SK-N-SH (cell line): ENCODE data around the gene ACTG2. TPM values are rescaled to one million over a fixed set of nuclear protein-coding genes. Genes with fewer than 3 reads are reported as not detected.

Experiments used
- CTCF ChIA-PET: fragments of 300-600, 350-600 bp; formaldehyde crosslinking; extraction: SDS; loops from one replicate; lab custom pipeline; 2021; lab: Yijun Ruan, JAX
- POLR2A ChIA-PET: fragments of 350-600 bp; sonication (Branson Sonifier 250); formaldehyde crosslinking; extraction: SDS; loops from one replicate; lab custom pipeline; 2020; ENCODE audit warnings: antibody characterized with exemption, inconsistent platforms; lab: Yijun Ruan, JAX
- DNase-seq: peaks from one replicate; pipeline ENCODE4 v3.0.0; 2012
- H2AFZ ChIP-seq: fragments of 200-600 bp; sonication (generic); 2 replicates; pipeline ENCODE4 v1.8.1; 2016; ENCODE audit warnings: antibody characterized with exemption, mild to moderate bottlenecking, low read depth
- H3F3A ChIP-seq: fragments of 200-600 bp; sonication (generic); replicated peaks from 2 replicates; pipeline ENCODE3; 2016; ENCODE audit warnings: antibody characterized with exemption, mild to moderate bottlenecking; ENCODE audit not compliant: insufficient read depth
- H3K27ac ChIP-seq, 2 experiments: fragments of 200-500 bp in 1 of 2; fragments of 200-600 bp in 1 of 2; sonication (Bioruptor generic) in 1 of 2; sonication (generic), shearing (Covaris generic) in 1 of 2; 2 replicates each; pipeline versions ENCODE4 v1.5.1 to v1.6.1; 2014 to 2016; ENCODE audit warnings: low read depth in 2 of 2, inconsistent platforms in 1 of 2, low read length in 1 of 2, mild to moderate bottlenecking in 1 of 2, mixed read lengths in 1 of 2
- H3K27me3 ChIP-seq: fragments of 200-600 bp; sonication (generic), shearing (Covaris generic); 2 replicates; pipeline ENCODE4 v1.6.1; 2016; ENCODE audit warnings: mixed run types; ENCODE audit not compliant: insufficient read depth
- H3K36me3 ChIP-seq, 2 experiments: fragments of 200-500 bp in 1 of 2; fragments of 200-600 bp in 1 of 2; sonication (Bioruptor generic) in 1 of 2; sonication (generic) in 1 of 2; replicated peaks in 1 of 2; 2 replicates each; pipeline versions ENCODE3 to v1.5.1; 2014 to 2016; ENCODE audit warnings: low read length in 1 of 2, mild to moderate bottlenecking in 1 of 2; ENCODE audit not compliant: insufficient read depth in 2 of 2, control insufficient read depth in 1 of 2
- H3K4me1 ChIP-seq, 2 experiments: fragments of 200-500 bp in 1 of 2; fragments of 200-600 bp in 1 of 2; sonication (Bioruptor generic) in 1 of 2; sonication (generic), shearing (Covaris generic) in 1 of 2; 2 replicates each; pipeline versions ENCODE4 v1.5.1 to v1.6.1; 2014 to 2016; ENCODE audit warnings: low read depth in 1 of 2, low read length in 1 of 2, mixed run types in 1 of 2; ENCODE audit not compliant: insufficient read depth in 2 of 2, control insufficient read depth in 1 of 2
- H3K4me2 ChIP-seq: fragments of 200-600 bp; sonication (generic), shearing (Covaris generic); 2 replicates; pipeline ENCODE4 v1.6.1; 2017; ENCODE audit warnings: mixed run types
- H3K4me3 ChIP-seq, 2 experiments: fragments of 200-500 bp in 1 of 2; fragments of 200-600 bp in 1 of 2; sonication (Bioruptor generic) in 1 of 2; sonication (generic), shearing (Covaris generic) in 1 of 2; 2 replicates each; pipeline versions ENCODE4 v1.5.1 to v1.8.1; 2014 to 2016; ENCODE audit warnings: low read depth in 2 of 2, inconsistent platforms in 1 of 2, low read length in 1 of 2, mild to moderate bottlenecking in 1 of 2, mixed read lengths in 1 of 2, moderate library complexity in 1 of 2
- H3K79me2 ChIP-seq: fragments of 200-600 bp; sonication (generic); 2 replicates; pipeline ENCODE4 v1.8.1; 2017; ENCODE audit warnings: mild to moderate bottlenecking; ENCODE audit not compliant: insufficient read depth
- H3K9ac ChIP-seq: fragments of 200-600 bp; sonication (generic); 2 replicates; pipeline ENCODE4 v1.6.1; 2017; ENCODE audit warnings: mixed run types
- H3K9me2 ChIP-seq: fragments of 200-600 bp; sonication (generic); 2 replicates; pipeline ENCODE4 v1.6.1; 2017; ENCODE audit warnings: mixed run types
- H3K9me3 ChIP-seq: fragments of 200-600 bp; sonication (generic); 2 replicates; pipeline ENCODE4 v1.6.1; 2017; ENCODE audit warnings: mixed run types, mild to moderate bottlenecking, moderate library complexity
- H4K20me1 ChIP-seq: fragments of 200-600 bp; sonication (generic); 2 replicates; pipeline ENCODE4 v1.6.1; 2017; ENCODE audit warnings: mild to moderate bottlenecking, mixed run types; ENCODE audit not compliant: insufficient read depth
- CHD2 ChIP-seq: fragments of 150-350 bp; IDR thresholded peaks from 2 replicates; pipeline ENCODE4 v1.6.1; 2018; ENCODE audit warnings: low read length; ENCODE audit not compliant: partially characterized antibody
- EP300 ChIP-seq, 2 experiments: IDR thresholded peaks; 2 replicates each; pipeline versions ENCODE4 v1.4.0 to v1.6.1; 2012; ENCODE audit warnings: borderline replicate concordance in 1 of 2, low read depth in 1 of 2, low read length in 1 of 2
- EZH2phosphoT487 ChIP-seq: fragments of 200-600 bp; sonication (generic); IDR thresholded peaks from 2 replicates; pipeline ENCODE4 v1.6.1; 2017; ENCODE audit warnings: low read depth, mixed run types, mild to moderate bottlenecking, antibody characterized with exemption, moderate library complexity, borderline replicate concordance
- FOXJ3 ChIP-seq: sonication (generic); formaldehyde crosslinking; IDR thresholded peaks from 2 replicates; pipeline ENCODE4 v1.5.1; 2020; ENCODE audit warnings: mild to moderate bottlenecking, missing genetic modification reagents
- FOXM1 ChIP-seq: IDR thresholded peaks from 2 replicates; pipeline ENCODE4 v1.4.0; 2012; ENCODE audit warnings: low read depth, mild to moderate bottlenecking
- JUND ChIP-seq: IDR thresholded peaks from 2 replicates; pipeline ENCODE4 v1.4.0; 2012
- MAX ChIP-seq: IDR thresholded peaks from 2 replicates; pipeline ENCODE4 v1.4.0; 2012; ENCODE audit warnings: low read depth
- MEF2A ChIP-seq: IDR thresholded peaks from 2 replicates; pipeline ENCODE4 v1.4.0; 2012; ENCODE audit warnings: low read depth, borderline replicate concordance
- MXI1 ChIP-seq: IDR thresholded peaks from 2 replicates; pipeline ENCODE4 v1.6.1; 2012; ENCODE audit warnings: mild to moderate bottlenecking, low read depth, low read length, improper control_type of control experiment
- NFIC ChIP-seq: IDR thresholded peaks from 2 replicates; pipeline ENCODE4 v1.4.0; 2012; ENCODE audit warnings: borderline replicate concordance
- NRF1 ChIP-seq: IDR thresholded peaks from 2 replicates; pipeline ENCODE4 v1.6.1; 2012; ENCODE audit warnings: low read depth, mild to moderate bottlenecking, low read length
- PBX3 ChIP-seq: IDR thresholded peaks from 2 replicates; pipeline ENCODE4; 2012
- POLR2AphosphoS5 ChIP-seq: IDR thresholded peaks from 2 replicates; pipeline ENCODE4 v1.6.1; 2012; ENCODE audit warnings: low read depth, low read length
- RFX5 ChIP-seq: IDR thresholded peaks from 2 replicates; pipeline ENCODE4 v1.6.1; 2012; ENCODE audit warnings: mild to moderate bottlenecking, improper control_type of control experiment, low read length
- RXRA ChIP-seq: IDR thresholded peaks from 2 replicates; pipeline ENCODE4 v1.4.0; 2012; ENCODE audit warnings: low read depth, mild to moderate bottlenecking, borderline replicate concordance
- SIN3A ChIP-seq: IDR thresholded peaks from 2 replicates; pipeline ENCODE4 v1.6.1; 2012; ENCODE audit warnings: low read depth, mild to moderate bottlenecking, low read length, moderate library complexity, borderline replicate concordance
- SMC3 ChIP-seq: IDR thresholded peaks from 2 replicates; pipeline ENCODE4 v1.6.1; 2012; ENCODE audit warnings: low read depth, low read length, improper control_type of control experiment
- TCF12 ChIP-seq: IDR thresholded peaks from 2 replicates; pipeline ENCODE4 v1.4.0; 2012
- USF2 ChIP-seq: fragments of 150-350 bp; IDR thresholded peaks from 2 replicates; pipeline ENCODE4 v1.6.1; 2017; ENCODE audit warnings: antibody characterized with exemption, low read length, low read depth, borderline replicate concordance
- YY1 ChIP-seq: IDR thresholded peaks from 2 replicates; pipeline ENCODE4 v1.4.0; 2012; ENCODE audit warnings: low read depth, mild to moderate bottlenecking
- WGBS: methylation state at CpG from one replicate; pipeline ENCODE4 v1.1.6; 2017; ENCODE audit warnings: low lambda C conversion rate; 5-methylcytosine and 5-hydroxymethylcytosine counted together
- polyA plus RNA-seq, 3 experiments: library from polyadenylated mRNA; depleted of rRNA; stranded (reverse); fragments of >200 nt; gene quantifications; 2 replicates each; pipeline ENCODE4 v1.2.3, GENCODE V29; 2012

ACTG2 gene
- polyA plus RNA-seq, 1 of the 3 experiments (the other 2 are of a cell fraction) = 0.25 TPM

- no peaks in the 10 kb centered on the region for H3K79me2 ChIP-seq
- DNase-seq = no peak
- ChIA-PET POLR2A (no interaction called here), CTCF (no interaction called here)
- H4K20me1 ChIP-seq = no peaks in the 10 kb centered on the region
- 0 out of 2 replicates have a peak, but pooled peaks cover 3% of the 10 kb centered on the region for H3K9me2 ChIP-seq
- WGBS = 84% methylated on average over 10 of the region's 10 CpGs
- no peak overlapping the region for H3K27ac ChIP-seq
- no peak for TF ChIP-seq RXRA
- no peak for TF ChIP-seq CHD2
- no peak for TF ChIP-seq MXI1
- no peak for TF ChIP-seq NFIC
- no peak for TF ChIP-seq PBX3
- no peak for TF ChIP-seq JUND
- no peak for TF ChIP-seq EP300 (IDR thresholded peaks at IDR 0.05; ENCODE audit: borderline replicate concordance in 1 of 2, low read depth in 1 of 2, low read length in 1 of 2)
- no peak for TF ChIP-seq RFX5
- no peak for TF ChIP-seq FOXJ3 (CRISPR knock-in tag)
- no peak for TF ChIP-seq SMC3
- TF ChIP-seq USF2 = no peak
- no peak overlapping the region for H2AFZ ChIP-seq
- no peaks in the 10 kb centered on the region for H3K4me1 ChIP-seq
- no peaks in the 10 kb centered on the region for H3F3A ChIP-seq
- no peak overlapping the region for H3K9ac ChIP-seq
- H3K27me3 ChIP-seq = no peaks in the 10 kb centered on the region; the same call in 1 of the 2 replicates
- H3K4me3 ChIP-seq = no peak overlapping the region
- no peaks in the 10 kb centered on the region for H3K36me3 ChIP-seq
- H3K9me3 ChIP-seq = no peaks in the 10 kb centered on the region
- no peak overlapping the region for H3K4me2 ChIP-seq
These were observed 8.3 kb downstream of the ACTG2 start for GRCh38 chr2:73901143-73901542.

GRCh38 chr2:73902284-73902683 lies 9.5 kb downstream of the ACTG2 start:
- no peaks in the 10 kb centered on the region for H3K79me2 ChIP-seq
- H4K20me1 ChIP-seq = no peaks in the 10 kb centered on the region
- no peak overlapping the region for H2AFZ ChIP-seq
- no peaks in the 10 kb centered on the region for H3K9me3 ChIP-seq
- H3K9me2 ChIP-seq = 0 out of 2 replicates have a peak, but pooled peaks cover 3% of the 10 kb centered on the region
- no peak overlapping the region for H3K4me2 ChIP-seq
- POLR2A ChIA-PET = no interaction called here
- DNase-seq = no peak
- H3K27ac ChIP-seq = no peak overlapping the region
- WGBS = 53% methylated on average over 4 of the region's 4 CpGs
- no peaks in the 10 kb centered on the region for H3F3A ChIP-seq
- CTCF ChIA-PET = interaction anchor here (0.7 kb wide), 1 partner anchor 218 kb away, joined by 3 read pairs; no protein-coding TSS in a partner anchor
- H3K4me1 ChIP-seq = no peaks in the 10 kb centered on the region
- H3K27me3 ChIP-seq = no peaks in the 10 kb centered on the region; the same call in 1 of the 2 replicates
- H3K4me3 ChIP-seq = no peak overlapping the region
- no peaks in the 10 kb centered on the region for H3K36me3 ChIP-seq
- H3K9ac ChIP-seq = no peak overlapping the region
- TF ChIP-seq MEF2A (no peak), PBX3 (no peak), TCF12 (no peak), MAX (no peak), YY1 (no peak), EP300 (IDR thresholded peaks at IDR 0.05; ENCODE audit: borderline replicate concordance in 1 of 2, low read depth in 1 of 2, low read length in 1 of 2) (no peak), FOXM1 (no peak), MXI1 (no peak), POLR2AphosphoS5 (no peak), EZH2phosphoT487 (no peak), SMC3 (no peak), USF2 (no peak), NRF1 (no peak), SIN3A (no peak)
